ENCODE measurements around the gene CINP.
A peak's percentile ranks its signal among the peaks of the same experiment; 100 is the strongest.
"Not testable (repeated sequence)": the region's sequence is repeated elsewhere in the genome, so short reads cannot be mapped to it uniquely, and the experiment has no call there.

The CINP gene

GRCh38 chr14:102319351-102320032 is 43.2 kb downstream of the CINP start, which contains the start of gene ZNF839:
Gene ZNF839, plus strand, starts transcription at chr14:102319746. Its CDS starts 20 bp downstream, at chr14:102319766.
- H3K9me3 ChIP-seq (ENCODE audit: control insufficient read depth, insufficient read depth, low read length): no peaks in the 10 kb centered on the region
- peak within 1 kb of the TSS; percentile 84 for H3K9ac ChIP-seq (ENCODE audit: low read depth, low read length)
- H3K4me3 ChIP-seq (ENCODE audit: low read depth, low read length): peak within 1 kb of the TSS; percentile 91
- no peaks in the 10 kb centered on the region for H3K36me3 ChIP-seq (ENCODE audit: control insufficient read depth, insufficient read depth, low read length)
- H3K27me3 ChIP-seq (ENCODE audit: control insufficient read depth, insufficient read depth, low read length): peaks cover 14% of the 10 kb centered on the region
- peaks cover 13% of the 10 kb centered on the region for H3K4me1 ChIP-seq (ENCODE audit: control insufficient read depth, insufficient read depth, low read length)

GRCh38 chr14:102318781-102319276 is 43.9 kb downstream of the CINP start:
- Histone ChIP-seq H3K4me1 (ENCODE audit: control insufficient read depth, insufficient read depth, low read length) (peaks cover 13% of the 10 kb centered on the region), H3K4me3 (ENCODE audit: low read depth, low read length) (peak overlapping the region; percentile 91), H3K36me3 (ENCODE audit: control insufficient read depth, insufficient read depth, low read length) (no peaks in the 10 kb centered on the region), H3K9ac (ENCODE audit: low read depth, low read length) (no peak overlapping the region), H3K27me3 (ENCODE audit: control insufficient read depth, insufficient read depth, low read length) (peaks cover 14% of the 10 kb centered on the region), H3K9me3 (ENCODE audit: control insufficient read depth, insufficient read depth, low read length) (no peaks in the 10 kb centered on the region)

- H3K9ac ChIP-seq (ENCODE audit: low read depth, low read length): peak overlapping the region; percentile 13
- no peaks in the 10 kb centered on the region for H3K9me3 ChIP-seq (ENCODE audit: control insufficient read depth, insufficient read depth, low read length)
- no peaks in the 10 kb centered on the region for H3K36me3 ChIP-seq (ENCODE audit: control insufficient read depth, insufficient read depth, low read length)
- peak overlapping the region; percentile 58 for H3K4me3 ChIP-seq (ENCODE audit: low read depth, low read length)
- H3K27me3 ChIP-seq (ENCODE audit: control insufficient read depth, insufficient read depth, low read length): peaks cover 14% of the 10 kb centered on the region
- H3K4me1 ChIP-seq (ENCODE audit: control insufficient read depth, insufficient read depth, low read length): peaks cover 13% of the 10 kb centered on the region
These were observed 45.0 kb downstream of the CINP start for GRCh38 chr14:102317564-102318248.

- H3K36me3 ChIP-seq (ENCODE audit: control insufficient read depth, insufficient read depth, low read length): no peaks in the 10 kb centered on the region
- H3K9ac ChIP-seq (ENCODE audit: low read depth, low read length): peak overlapping the region; percentile 81
- H3K27me3 ChIP-seq (ENCODE audit: control insufficient read depth, insufficient read depth, low read length): peaks cover 14% of the 10 kb centered on the region
- no peaks in the 10 kb centered on the region for H3K9me3 ChIP-seq (ENCODE audit: control insufficient read depth, insufficient read depth, low read length)
- peak overlapping the region; percentile 76 for H3K4me3 ChIP-seq (ENCODE audit: low read depth, low read length)
- peaks cover 13% of the 10 kb centered on the region for H3K4me1 ChIP-seq (ENCODE audit: control insufficient read depth, insufficient read depth, low read length)
These were observed 45.7 kb downstream of the CINP start for GRCh38 chr14:102316743-102317563.

DNA sequence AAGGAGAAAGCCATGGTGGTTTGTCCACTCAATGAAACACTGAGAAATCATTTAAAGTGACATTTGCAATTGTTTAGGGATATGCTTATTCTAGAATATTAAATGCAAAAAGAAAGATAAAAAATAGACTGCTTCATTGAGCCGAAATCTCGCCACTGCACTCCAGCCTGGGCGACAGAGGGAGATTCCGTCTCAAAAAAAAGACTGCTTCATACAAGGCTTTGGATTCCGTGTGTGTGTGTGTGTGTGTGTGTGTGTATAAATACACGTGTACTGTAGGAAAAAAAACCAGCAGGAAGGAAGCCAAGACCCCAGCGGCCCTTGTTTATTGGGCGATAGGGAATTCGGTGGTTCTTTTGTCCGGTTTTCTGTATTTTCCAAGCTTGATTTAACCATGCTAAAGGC is 46.4 kb downstream of the CINP start:
- H3K4me3 ChIP-seq (ENCODE audit: low read depth, low read length): peak overlapping the region; percentile 76
- H3K4me1 ChIP-seq (ENCODE audit: control insufficient read depth, insufficient read depth, low read length): peaks cover 13% of the 10 kb centered on the region
- H3K27me3 ChIP-seq (ENCODE audit: control insufficient read depth, insufficient read depth, low read length): peaks cover 14% of the 10 kb centered on the region
- no peaks in the 10 kb centered on the region for H3K36me3 ChIP-seq (ENCODE audit: control insufficient read depth, insufficient read depth, low read length)
- H3K9me3 ChIP-seq (ENCODE audit: control insufficient read depth, insufficient read depth, low read length): no peaks in the 10 kb centered on the region
- H3K9ac ChIP-seq (ENCODE audit: low read depth, low read length): peak overlapping the region; percentile 81

DNA sequence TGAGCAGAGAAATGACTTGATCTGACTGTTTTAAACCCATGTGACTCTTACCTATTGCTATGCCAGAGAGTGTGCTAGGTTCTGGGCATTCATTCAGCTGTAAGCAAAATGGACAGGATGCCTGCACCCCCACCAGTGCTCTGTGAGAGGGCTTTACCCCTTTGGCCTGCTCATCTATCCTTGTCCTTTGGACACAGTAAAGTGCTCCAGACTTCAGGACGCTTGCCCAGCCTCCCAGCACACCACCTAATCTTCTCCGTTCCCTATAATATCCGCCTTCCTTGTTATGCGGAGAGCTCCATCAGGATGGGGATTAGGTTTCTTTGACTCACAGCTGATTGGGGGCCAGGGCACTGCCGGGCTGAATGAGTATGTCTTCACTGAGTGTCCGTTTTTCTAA is 47.6 kb downstream of the CINP start:
- no peaks in the 10 kb centered on the region for H3K9me3 ChIP-seq (ENCODE audit: control insufficient read depth, insufficient read depth, low read length)
- no peak overlapping the region for H3K9ac ChIP-seq (ENCODE audit: low read depth, low read length)
- H3K4me3 ChIP-seq (ENCODE audit: low read depth, low read length): peak overlapping the region; percentile 85
- H3K36me3 ChIP-seq (ENCODE audit: control insufficient read depth, insufficient read depth, low read length): no peaks in the 10 kb centered on the region
- peaks cover 13% of the 10 kb centered on the region for H3K4me1 ChIP-seq (ENCODE audit: control insufficient read depth, insufficient read depth, low read length)
- H3K27me3 ChIP-seq (ENCODE audit: control insufficient read depth, insufficient read depth, low read length): peaks cover 14% of the 10 kb centered on the region

GRCh38 chr14:102314242-102315011 is 48.3 kb downstream of the CINP start:
- Histone ChIP-seq H3K4me1 (ENCODE audit: control insufficient read depth, insufficient read depth, low read length) (peaks cover 13% of the 10 kb centered on the region), H3K9ac (ENCODE audit: low read depth, low read length) (no peak overlapping the region), H3K36me3 (ENCODE audit: control insufficient read depth, insufficient read depth, low read length) (no peaks in the 10 kb centered on the region), H3K9me3 (ENCODE audit: control insufficient read depth, insufficient read depth, low read length) (no peaks in the 10 kb centered on the region), H3K27me3 (ENCODE audit: control insufficient read depth, insufficient read depth, low read length) (peaks cover 14% of the 10 kb centered on the region), H3K4me3 (ENCODE audit: low read depth, low read length) (peak overlapping the region; percentile 85)

- H3K27me3 ChIP-seq (ENCODE audit: control insufficient read depth, insufficient read depth, low read length): no peaks in the 10 kb centered on the region
- no peaks in the 10 kb centered on the region for H3K9me3 ChIP-seq (ENCODE audit: control insufficient read depth, insufficient read depth, low read length)
- H3K36me3 ChIP-seq (ENCODE audit: control insufficient read depth, insufficient read depth, low read length): no peaks in the 10 kb centered on the region
- no peak within 1 kb of the TSS for H3K9ac ChIP-seq (ENCODE audit: low read depth, low read length)
- H3K4me1 ChIP-seq (ENCODE audit: control insufficient read depth, insufficient read depth, low read length): no peaks in the 10 kb centered on the region
- peak within 1 kb of the TSS; percentile 95 for H3K4me3 ChIP-seq (ENCODE audit: low read depth, low read length)
These were observed 57.8 kb downstream of the CINP start, which contains the start of gene MOK for GRCh38 chr14:102304611-102305506. Gene MOK, minus strand, starts transcription at chr14:102305164. Its CDS starts 196 bp downstream, at chr14:102304968.

DNA sequence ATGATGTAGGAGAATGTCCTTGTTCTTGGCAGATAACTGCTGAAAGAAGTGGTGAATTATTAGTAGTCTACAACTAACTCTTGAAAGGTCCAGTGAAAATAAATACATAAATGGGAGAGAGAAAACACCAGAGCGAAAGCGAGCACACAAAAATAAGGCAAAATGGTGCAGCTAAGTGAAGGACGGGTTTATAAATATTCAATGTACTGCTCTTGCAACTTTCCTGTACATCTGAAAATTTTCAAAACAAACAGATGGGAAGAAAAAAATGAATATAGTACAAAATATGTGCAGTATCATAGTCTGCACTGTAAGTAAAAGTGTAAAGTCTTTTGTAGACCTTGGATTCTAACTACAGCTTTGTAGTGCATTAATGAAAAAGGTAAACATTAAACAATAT is 59.0 kb downstream of the CINP start:
- Histone ChIP-seq H3K36me3 (ENCODE audit: control insufficient read depth, insufficient read depth, low read length) (no peaks in the 10 kb centered on the region), H3K4me1 (ENCODE audit: control insufficient read depth, insufficient read depth, low read length) (no peaks in the 10 kb centered on the region), H3K9me3 (ENCODE audit: control insufficient read depth, insufficient read depth, low read length) (no peaks in the 10 kb centered on the region), H3K9ac (ENCODE audit: low read depth, low read length) (no peak overlapping the region), H3K27me3 (ENCODE audit: control insufficient read depth, insufficient read depth, low read length) (no peaks in the 10 kb centered on the region), H3K4me3 (ENCODE audit: low read depth, low read length) (no peak overlapping the region)

GRCh38 chr14:102298303-102299070 is 64.2 kb downstream of the CINP start:
- H3K4me3 ChIP-seq (ENCODE audit: low read depth, low read length); H3K4me1 ChIP-seq (ENCODE audit: control insufficient read depth, insufficient read depth, low read length); H3K36me3 ChIP-seq (ENCODE audit: control insufficient read depth, insufficient read depth, low read length); H3K9ac ChIP-seq (ENCODE audit: low read depth, low read length); H3K9me3 ChIP-seq (ENCODE audit: control insufficient read depth, insufficient read depth, low read length); H3K27me3 ChIP-seq (ENCODE audit: control insufficient read depth, insufficient read depth, low read length): not testable (repeated sequence)
